Naive thymus-derived CD4-positive, alpha-beta T cell (primary cell): ENCODE measurements around the gene GARS1. TPM values are rescaled to one million over a fixed set of nuclear protein-coding genes. Genes with fewer than 3 reads are reported as not detected.
"Not testable (repeated sequence)": the region's sequence is repeated elsewhere in the genome, so short reads cannot be mapped to it uniquely, and the experiment has no call there.

Experiments
- ATAC-seq: fragments of 150-1000 bp; cut with Tn5 transposase; 2 replicates; pipeline ENCODE4 v1.10.0; 2021; ENCODE audit warnings: mild to moderate bottlenecking, moderate library complexity
- CTCF ChIA-PET: fragments of 350-600 bp; sonication (Branson Sonifier 250); formaldehyde crosslinking; loops from one replicate; lab custom pipeline; 2021; ENCODE audit warnings: antibody characterized with exemption; lab: Charles Lee
- POLR2A ChIA-PET: fragments of 350-600 bp; sonication (Branson Sonifier 250); formaldehyde crosslinking; loops from one replicate; lab custom pipeline; 2021; ENCODE audit warnings: antibody characterized with exemption, inconsistent platforms; lab: Charles Lee
- DNase-seq, 9 donors: peaks; one replicate each; pipeline versions ENCODE4 v3.0.0 to v3.0.0-alpha.2; 2020 to 2022; ENCODE audit warnings: mixed read lengths in 1 of 9
- H3K27ac ChIP-seq: one replicate; pipeline ENCODE4 v1.7.0; 2013; ENCODE audit warnings: mild to moderate bottlenecking, low read depth, low read length, moderate library complexity
- H3K27me3 ChIP-seq, 2 donors: one replicate each; pipeline ENCODE4 v1.7.0; 2013; ENCODE audit warnings: low read length in 2 of 2, mild to moderate bottlenecking in 2 of 2, moderate library complexity in 2 of 2; ENCODE audit not compliant: control insufficient read depth in 2 of 2, insufficient read depth in 2 of 2
- H3K36me3 ChIP-seq, 3 experiments: 1 replicate in 2 of 3; 2 replicates in 1 of 3; pipeline ENCODE4 v1.7.0; 2013; ENCODE audit warnings: low read length in 3 of 3, mild to moderate bottlenecking in 3 of 3, moderate library complexity in 1 of 3; ENCODE audit not compliant: insufficient read depth in 3 of 3, control insufficient read depth in 2 of 3
- H3K4me1 ChIP-seq, 2 donors: one replicate each; pipeline ENCODE4 v1.7.0; 2013; ENCODE audit warnings: low read length in 2 of 2, mild to moderate bottlenecking in 2 of 2, moderate library complexity in 1 of 2; ENCODE audit not compliant: control insufficient read depth in 2 of 2, insufficient read depth in 2 of 2
- H3K4me3 ChIP-seq: 2 replicates; pipeline ENCODE4 v1.7.0; 2013; ENCODE audit warnings: mild to moderate bottlenecking, low read length
- H3K9me3 ChIP-seq, 3 experiments: 1 replicate in 2 of 3; 2 replicates in 1 of 3; pipeline ENCODE4 v1.7.0; 2013; ENCODE audit warnings: low read length in 3 of 3; ENCODE audit not compliant: control insufficient read depth in 2 of 3
- H3K27ac Mint-ChIP-seq, 9 donors: one replicate each; pipeline ENCODE4 v1.8.0; 2020 to 2022; ENCODE audit warnings: mixed read lengths in 9 of 9, mild to moderate bottlenecking in 8 of 9, moderate library complexity in 5 of 9, inconsistent platforms in 2 of 9
- H3K27me3 Mint-ChIP-seq, 5 donors: one replicate each; pipeline ENCODE4 v1.8.0; 2021 to 2022; ENCODE audit warnings: mixed read lengths in 5 of 5, mild to moderate bottlenecking in 1 of 5
- H3K36me3 Mint-ChIP-seq, 5 donors: one replicate each; pipeline ENCODE4 v1.8.0; 2020 to 2022; ENCODE audit warnings: mixed read lengths in 5 of 5, mild to moderate bottlenecking in 3 of 5, inconsistent platforms in 1 of 5
- H3K4me1 Mint-ChIP-seq, 7 donors: one replicate each; pipeline ENCODE4 v1.8.0; 2020 to 2022; ENCODE audit warnings: mixed read lengths in 7 of 7, mild to moderate bottlenecking in 3 of 7, inconsistent platforms in 1 of 7
- H3K4me3 Mint-ChIP-seq, 10 donors: one replicate each; pipeline ENCODE4 v1.8.0; 2020 to 2022; ENCODE audit warnings: mild to moderate bottlenecking in 10 of 10, mixed read lengths in 10 of 10, moderate library complexity in 6 of 10, inconsistent platforms in 2 of 10
- H3K9me3 Mint-ChIP-seq, 11 donors: one replicate each; pipeline ENCODE4 v1.8.0; 2020 to 2022; ENCODE audit warnings: mixed read lengths in 11 of 11, mild to moderate bottlenecking in 4 of 11, inconsistent platforms in 1 of 11, moderate library complexity in 1 of 11
- intact Hi-C, 2 donors: fragments of 100-400 bp; cut with micrococcal nuclease; formaldehyde crosslinking; loops; one replicate each; pipeline ENCODE4 v1.15.1; 2023
- polyA plus RNA-seq, 2 donors: library from polyadenylated mRNA; unstranded; fragments of 300-500 nt; fragmentation: Illumina TruSeq; gene quantifications; one replicate each; pipeline ENCODE4 v1.2.3, GENCODE V29; 2021
- total RNA-seq, 6 experiments: library from RNA in 5 of 6; stranded (reverse) in 5 of 6; gene quantifications; 1 replicate in 5 of 6; 2 replicates in 1 of 6; pipeline ENCODE4 v1.2.3 and lab custom pipeline; 2021 to 2026

Gene GARS1
- total and polyA plus RNA-seq, 7 experiments from 2014 or later: 73.8 to 143 (median 75.9) TPM

DNA sequence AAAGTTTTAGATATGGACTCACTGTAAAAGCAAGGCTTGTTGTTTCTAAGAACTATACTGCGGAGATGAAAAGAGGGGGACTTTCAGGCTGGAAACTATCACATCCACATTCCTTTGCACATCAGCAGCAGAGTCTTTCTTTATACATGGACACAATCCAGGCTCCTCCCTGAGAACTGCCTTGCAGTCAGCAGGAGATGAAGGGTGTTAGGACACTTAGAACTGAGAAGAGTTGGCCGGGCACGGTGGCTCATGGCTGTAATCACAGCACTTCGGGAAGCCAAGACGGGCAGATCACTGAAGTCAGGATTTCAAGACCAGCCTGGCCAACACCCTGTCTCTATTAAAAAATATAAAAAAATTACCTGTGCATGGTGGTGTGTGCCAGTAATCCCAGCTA, 9.7 kb upstream of the GARS1 start:
- peaks cover 11 to 59% (median 28%) of the 10 kb centered on the region in 5 donors for H3K36me3 Mint-ChIP-seq
- Histone ChIP-seq H3K4me3 (no peak overlapping the region), H3K27me3 (no peaks in the 10 kb centered on the region), H3K27ac (no peak overlapping the region), H3K36me3 (peaks cover 3 to 40% (median 23%) of the 10 kb centered on the region in 3 experiments), H3K4me1 (no peaks in the 10 kb centered on the region), H3K9me3 (no peaks in the 10 kb centered on the region)
- no peak overlapping the region for H3K4me3 Mint-ChIP-seq
- H3K27ac Mint-ChIP-seq: no peak overlapping the region
- DNase-seq (no peak), ATAC-seq (no peak)
- ChIA-PET CTCF (no interaction called here), POLR2A (no interaction called here)
- H3K9me3 Mint-ChIP-seq: peaks cover 0 to 13% (median 0%) of the 10 kb centered on the region in 11 donors
- no peaks in the 10 kb centered on the region for H3K27me3 Mint-ChIP-seq
- peaks cover 3 to 22% (median 19%) of the 10 kb centered on the region in 7 donors for H3K4me1 Mint-ChIP-seq
- intact Hi-C loops: no loop called here

DNA sequence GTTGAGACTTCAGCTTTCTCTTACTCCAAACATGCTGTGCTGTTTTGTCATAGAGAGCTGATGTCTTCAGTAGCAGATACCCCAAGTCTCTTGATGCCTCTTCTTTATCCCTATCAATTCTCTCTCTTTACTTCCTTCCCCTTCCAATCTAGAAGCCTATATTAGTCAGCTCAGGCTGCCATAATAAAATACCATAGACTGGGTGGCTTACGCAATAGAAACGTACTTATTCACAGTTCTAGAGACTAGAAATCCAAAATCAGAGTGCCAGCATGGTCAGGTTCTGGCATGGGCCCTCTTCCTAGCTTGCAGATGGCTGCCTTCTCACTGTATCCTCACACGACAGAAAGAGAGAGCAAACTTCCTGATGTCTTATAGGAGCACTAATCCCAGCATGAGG, 9.0 kb upstream of the GARS1 start:
- Histone ChIP-seq H3K9me3 (no peaks in the 10 kb centered on the region), H3K36me3 (peaks cover 3 to 37% (median 23%) of the 10 kb centered on the region in 3 experiments), H3K27me3 (no peaks in the 10 kb centered on the region), H3K4me3 (no peak overlapping the region), H3K4me1 (no peaks in the 10 kb centered on the region), H3K27ac (no peak overlapping the region)
- Mint-ChIP-seq H3K36me3 (peaks cover 11 to 53% (median 28%) of the 10 kb centered on the region in 5 donors), H3K9me3 (peaks cover 0 to 13% (median 0%) of the 10 kb centered on the region in 11 donors), H3K27ac (peak overlapping the region in 1 of 9 donors; percentile 26), H3K4me1 (peaks cover 5 to 27% (median 24%) of the 10 kb centered on the region in 7 donors), H3K27me3 (no peaks in the 10 kb centered on the region), H3K4me3 (no peak overlapping the region)
- DNase-seq: no peak
- CTCF ChIA-PET: no interaction called here
- intact Hi-C loops: no loop called here
- POLR2A ChIA-PET: interaction anchor here (0.6 kb wide), 1 partner anchor 10 kb away, joined by 3 read pairs; no protein-coding TSS in a partner anchor
- no peak for ATAC-seq

DNA sequence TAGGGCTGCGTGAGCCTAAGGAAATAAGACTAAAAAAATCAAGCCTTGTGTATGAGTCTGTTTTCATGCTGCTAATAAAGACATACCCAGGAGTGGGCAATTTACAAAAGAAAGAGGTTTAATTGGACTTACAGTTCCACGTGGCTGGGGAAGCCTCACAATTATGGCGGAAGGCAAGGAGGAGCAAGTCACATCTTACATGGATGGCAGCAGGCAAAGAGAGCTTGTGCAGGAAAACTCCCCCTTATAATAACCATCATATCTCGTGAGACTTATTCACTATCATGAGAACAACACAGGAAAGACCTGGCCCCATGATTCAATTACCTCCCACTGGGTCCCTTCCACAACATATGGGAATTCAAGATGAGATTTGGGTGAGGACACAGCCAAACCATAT, 7.1 kb upstream of the GARS1 start:
- H3K4me3 ChIP-seq, H3K27ac Mint-ChIP-seq, H3K27me3 Mint-ChIP-seq, H3K9me3 ChIP-seq, intact Hi-C loops, ATAC-seq, H3K4me3 Mint-ChIP-seq, H3K4me1 ChIP-seq, DNase-seq, H3K27me3 ChIP-seq, H3K27ac ChIP-seq: not testable (repeated sequence)
- Mint-ChIP-seq H3K4me1 (peaks cover 14 to 45% (median 40%) of the 10 kb centered on the region in 7 donors), H3K36me3 (peaks cover 11 to 47% (median 28%) of the 10 kb centered on the region in 5 donors), H3K9me3 (peaks cover 0 to 13% (median 0%) of the 10 kb centered on the region in 11 donors)
- ChIA-PET POLR2A (interaction anchor here (0.9 kb wide), 1 partner anchor 126 kb away, joined by 3 read pairs; no protein-coding TSS in a partner anchor), CTCF (interaction anchor here (1.1 kb wide), 1 partner anchor 152 kb away, joined by 3 read pairs; no protein-coding TSS in a partner anchor)
- peaks cover 3 to 23% (median 11%) of the 10 kb centered on the region in 3 experiments for H3K36me3 ChIP-seq

- Mint-ChIP-seq H3K4me3 (no peak overlapping the region), H3K9me3 (peaks cover 0 to 13% (median 0%) of the 10 kb centered on the region in 11 donors), H3K27me3 (no peaks in the 10 kb centered on the region), H3K36me3 (peaks cover 4 to 31% (median 22%) of the 10 kb centered on the region in 5 donors), H3K27ac (peak overlapping the region in 1 of 9 donors; percentile 32), H3K4me1 (peaks cover 27 to 59% (median 50%) of the 10 kb centered on the region in 7 donors)
- Histone ChIP-seq H3K27ac (no peak overlapping the region), H3K4me1 (peaks cover 3 to 6% of the 10 kb centered on the region in 2 donors), H3K4me3 (no peak overlapping the region), H3K36me3 (peaks cover 3 to 13% (median 8%) of the 10 kb centered on the region in 3 experiments), H3K27me3 (no peaks in the 10 kb centered on the region), H3K9me3 (no peaks in the 10 kb centered on the region)
- ATAC-seq (no peak), DNase-seq (no peak)
- ChIA-PET POLR2A (no interaction called here), CTCF (interaction anchor here (1.1 kb wide), 1 partner anchor 25 kb away, joined by 4 read pairs; no protein-coding TSS in a partner anchor)
- intact Hi-C loops: no loop called here
These were observed 5.6 kb upstream of the GARS1 start for GRCh38 chr7:30589111-30589510.

- Mint-ChIP-seq H3K4me3 (peak overlapping the region; percentile 91 to 100 (median 99)), H3K9me3 (peaks cover 0 to 1% (median 0%) of the 10 kb centered on the region in 11 donors), H3K27me3 (no peaks in the 10 kb centered on the region), H3K4me1 (peaks cover 55 to 93% (median 83%) of the 10 kb centered on the region in 7 donors), H3K36me3 (peaks cover 5 to 20% (median 6%) of the 10 kb centered on the region in 5 donors), H3K27ac (peak overlapping the region; percentile 97 to 100 (median 99))
- ChIA-PET POLR2A (interaction anchor here (0.5 to 1.7 kb wide), 13 partner anchors 20 to 151 kb away, joined by 3 to 9 read pairs (median 4); partner anchors contain the start of gene NOD1), CTCF (interaction anchor here (1.2 kb wide), 1 partner anchor 133 kb away, joined by 4 read pairs; no protein-coding TSS in a partner anchor)
- ATAC-seq (peak; percentile 26), DNase-seq (no peak)
- Histone ChIP-seq H3K4me1 (peaks cover 3 to 22% of the 10 kb centered on the region in 2 donors), H3K36me3 (peaks cover 0 to 15% (median 0%) of the 10 kb centered on the region in 3 experiments), H3K9me3 (no peaks in the 10 kb centered on the region), H3K27ac (peak overlapping the region; percentile 91), H3K27me3 (no peaks in the 10 kb centered on the region), H3K4me3 (peak overlapping the region; percentile 62)
- intact Hi-C loops: loop anchor here (1.0 to 5.0 kb wide), 14 partner anchors 90 to 1901 kb away; partner anchors contain the start of genes GGCT (in 2 of the 2), MINDY4 (in 2 of the 2), ZNRF2 (in 2 of the 2) and AVL9 (in 1 of the 2)
These were observed 584 bp upstream of the GARS1 start for GRCh38 chr7:30594048-30594539.

DNA sequence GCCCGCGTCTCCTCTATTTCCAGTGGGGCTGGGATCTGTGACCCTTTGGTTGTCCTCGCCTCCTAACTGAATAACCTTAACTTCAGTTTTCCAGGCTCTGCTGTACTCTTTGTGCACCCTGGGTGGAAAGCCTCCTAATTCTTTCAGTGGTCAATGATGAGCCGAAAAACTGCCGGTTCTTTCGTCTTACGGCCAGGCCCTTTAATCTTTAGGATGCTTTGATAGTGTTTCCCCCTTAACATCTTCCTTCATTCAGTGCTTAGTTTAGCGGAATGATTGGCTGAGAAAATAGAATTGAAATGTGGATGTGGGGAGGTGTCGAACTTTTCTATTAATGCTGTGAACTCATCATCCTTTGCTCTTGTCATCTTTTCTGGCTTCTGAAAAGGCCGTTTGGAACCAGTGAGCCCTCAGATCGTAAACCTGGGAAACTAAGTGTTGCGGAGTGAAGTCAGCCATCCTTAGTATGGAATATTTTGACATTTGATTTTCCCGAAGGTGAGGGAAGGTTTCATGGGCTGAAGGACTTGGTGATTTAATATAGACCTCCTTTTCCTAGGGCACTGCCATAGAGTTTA, 847 bp downstream of the GARS1 start:
- Mint-ChIP-seq H3K27ac (peak overlapping the region; percentile 97 to 100 (median 99)), H3K4me3 (peak overlapping the region; percentile 91 to 100 (median 99)), H3K27me3 (no peaks in the 10 kb centered on the region), H3K36me3 (peaks cover 5 to 24% (median 13%) of the 10 kb centered on the region in 5 donors), H3K9me3 (peaks cover 0 to 1% (median 0%) of the 10 kb centered on the region in 11 donors), H3K4me1 (peaks cover 49 to 85% (median 72%) of the 10 kb centered on the region in 7 donors)
- intact Hi-C loops: loop anchor here in 1 of 2 donors (2.0 kb wide), 1 partner anchor 117 kb away; the partner anchor contains the start of gene NOD1
- peaks cover 6 to 29% (median 8%) of the 10 kb centered on the region in 3 experiments for H3K36me3 ChIP-seq
- no peaks in the 10 kb centered on the region for H3K27me3 ChIP-seq
- DNase-seq: peak in 2 of 9 donors; percentile 2 to 4
- ChIA-PET POLR2A (interaction anchor here (0.6 kb wide), 1 partner anchor 10 kb away, joined by 3 read pairs; no protein-coding TSS in a partner anchor), CTCF (no interaction called here)
- no peaks in the 10 kb centered on the region for H3K9me3 ChIP-seq
- H3K4me1 ChIP-seq: peaks cover 3 to 22% of the 10 kb centered on the region in 2 donors
- ATAC-seq: no peak
- peak overlapping the region; percentile 91 for H3K27ac ChIP-seq
- H3K4me3 ChIP-seq: peak overlapping the region; percentile 62
